HepG2 (cell line): ENCODE measurements around the gene CDC42SE1. TPM values are rescaled to one million over a fixed set of nuclear protein-coding genes. Genes with fewer than 3 reads are reported as not detected.

Experiments
- CEBPZ ChIP-seq: IDR thresholded peaks from 2 replicates; pipeline ENCODE4 v1.6.1; 2012; ENCODE audit warnings: low read length, improper control_type of control experiment
- HES4 ChIP-seq: sonication (generic); formaldehyde crosslinking; IDR thresholded peaks from 2 replicates; pipeline ENCODE4 v1.9.0; 2021; ENCODE audit warnings: mild to moderate bottlenecking, missing genetic modification reagents, borderline replicate concordance
- LCORL ChIP-seq, 2 experiments: fragments of 450-650 bp in 1 of 2; sonication (generic) in 1 of 2; formaldehyde crosslinking in 1 of 2; IDR thresholded peaks; 2 replicates each; pipeline versions ENCODE4 v1.5.0 to v1.6.1; 2017 to 2020; ENCODE audit warnings: antibody characterized with exemption in 1 of 2, missing genetic modification reagents in 1 of 2
- MYNN ChIP-seq: sonication (generic); formaldehyde crosslinking; IDR thresholded peaks from 2 replicates; pipeline ENCODE4 v1.4.0; 2020; ENCODE audit warnings: mild to moderate bottlenecking, low read depth, missing genetic modification reagents
- NFRKB ChIP-seq: fragments of 450-650 bp; IDR thresholded peaks from 2 replicates; pipeline ENCODE4 v1.6.1; 2017
- POLR2AphosphoS5 ChIP-seq: IDR thresholded peaks from 2 replicates; pipeline ENCODE4 v1.6.1; 2012; ENCODE audit warnings: low read depth, low read length
- REL ChIP-seq: sonication (generic); formaldehyde crosslinking; conservative IDR thresholded peaks from 2 replicates; pipeline ENCODE4 v1.8.0; 2022; ENCODE audit warnings: mild to moderate bottlenecking, missing genetic modification reagents, moderate library complexity
- RELA ChIP-seq: sonication (generic); formaldehyde crosslinking; IDR thresholded peaks from 2 replicates; pipeline ENCODE4 v1.4.0; 2020; ENCODE audit warnings: missing genetic modification reagents
- SETDB1 ChIP-seq: sonication (generic); formaldehyde crosslinking; IDR thresholded peaks from 2 replicates; pipeline ENCODE4 v1.5.1; 2020; ENCODE audit warnings: missing genetic modification reagents, mild to moderate bottlenecking, borderline replicate concordance
- SP4 ChIP-seq: sonication (generic); formaldehyde crosslinking; IDR thresholded peaks from 2 replicates; pipeline ENCODE4 v1.8.1; 2023; ENCODE audit warnings: mild to moderate bottlenecking, missing genetic modification reagents
- TFAP4 ChIP-seq: sonication (generic); IDR thresholded peaks from 2 replicates; pipeline ENCODE4 v1.6.1; 2016; ENCODE audit warnings: low read depth, borderline replicate concordance
- TOPORS ChIP-seq: sonication (generic); formaldehyde crosslinking; IDR thresholded peaks from 2 replicates; pipeline ENCODE4 v1.8.0; 2023; ENCODE audit warnings: mild to moderate bottlenecking, missing genetic modification reagents
- TSC22D2 ChIP-seq: sonication (generic); formaldehyde crosslinking; IDR thresholded peaks from 2 replicates; pipeline ENCODE4 v1.5.1; 2020; ENCODE audit warnings: missing genetic modification reagents, mild to moderate bottlenecking, borderline replicate concordance
- ZMAT3 ChIP-seq: sonication (generic); formaldehyde crosslinking; conservative IDR thresholded peaks from 2 replicates; pipeline ENCODE4 v1.7.0; 2021; ENCODE audit warnings: missing genetic modification reagents
- ZNF230 ChIP-seq: sonication (generic); formaldehyde crosslinking; IDR thresholded peaks from 2 replicates; pipeline ENCODE4 v1.4.0; 2020; ENCODE audit warnings: mild to moderate bottlenecking, missing genetic modification reagents
- polyA plus RNA-seq, 8 experiments: library from polyadenylated mRNA; depleted of rRNA in 3 of 8; stranded (reverse) in 7 of 8; unstranded in 1 of 8; fragments of >200 nt; fragmentation: Illumina TruSeq in 4 of 8; extraction: Trizol in 4 of 8; gene quantifications; 2 replicates each; pipeline versions ENCODE4 v1.2.1 to v1.2.3, GENCODE V29; 2011 to 2016; ENCODE audit warnings: low read depth in 4 of 8, missing spikeins in 1 of 8, mixed read lengths in 1 of 8; ENCODE audit not compliant: insufficient read depth in 1 of 8
- total RNA-seq, 5 experiments: library from RNA; depleted of rRNA; stranded (reverse); fragments of >200 nt; fragmentation: Illumina TruSeq; extraction: Trizol; gene quantifications; 2 replicates each; pipeline ENCODE4 v1.2.3, GENCODE V29; 2016; ENCODE audit warnings: low read depth in 1 of 5
- TF ChIP-seq, protein P1 (sequence below): sonication (generic); formaldehyde crosslinking; IDR thresholded peaks from one replicate; pipeline ENCODE4 v1.5.1; 2020; ENCODE audit warnings: mild to moderate bottlenecking, missing genetic modification reagents; ENCODE audit errors: not compliant biosample characterization

Gene CDC42SE1
- total and polyA plus RNA-seq, 2 of the 13 experiments (the other 11 are each of a cell fraction or from before 2014, with no cell fraction given): 17.6 to 17.9 TPM

DNA sequence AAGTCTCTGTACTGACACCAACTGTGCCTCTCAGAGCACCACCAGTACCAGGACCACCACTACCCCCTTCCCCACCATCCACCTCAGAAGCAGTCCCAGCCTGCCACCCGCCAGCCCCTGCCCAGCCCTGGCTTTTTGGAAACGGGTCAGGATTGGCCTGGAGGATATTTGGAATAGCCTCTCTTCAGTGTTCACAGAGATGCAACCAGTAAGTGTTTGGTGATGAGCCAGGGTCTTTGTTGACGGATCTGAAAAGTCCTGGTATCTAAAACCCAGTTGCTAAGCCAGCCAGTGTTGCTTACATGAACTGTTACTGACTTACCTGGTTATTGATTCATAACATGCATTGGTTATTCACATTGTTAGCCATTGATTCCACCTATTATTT lies 10.8 kb downstream of the CDC42SE1 start (continued):
- TF ChIP-seq POLR2AphosphoS5: no peak
- no peak for TF ChIP-seq TOPORS (CRISPR knock-in tag)
- peak; percentile 72; the same call in 1 of the 2 replicates for TF ChIP-seq TSC22D2 (CRISPR knock-in tag)
- TF ChIP-seq REL: no peak
- TF ChIP-seq HES4 (CRISPR knock-in tag): no peak
- TF ChIP-seq SETDB1 (CRISPR knock-in tag): no peak
- no peak for TF ChIP-seq ZNF230 (CRISPR knock-in tag)
- no peak for TF ChIP-seq RELA (CRISPR knock-in tag)
- TF ChIP-seq SP4 (CRISPR knock-in tag): no peak
- no peak for TF ChIP-seq NFRKB
- TF ChIP-seq MYNN (CRISPR knock-in tag): 0 out of 2 replicates have a peak, but pooled peaks have one; percentile 13
- TF ChIP-seq, protein P1, sequence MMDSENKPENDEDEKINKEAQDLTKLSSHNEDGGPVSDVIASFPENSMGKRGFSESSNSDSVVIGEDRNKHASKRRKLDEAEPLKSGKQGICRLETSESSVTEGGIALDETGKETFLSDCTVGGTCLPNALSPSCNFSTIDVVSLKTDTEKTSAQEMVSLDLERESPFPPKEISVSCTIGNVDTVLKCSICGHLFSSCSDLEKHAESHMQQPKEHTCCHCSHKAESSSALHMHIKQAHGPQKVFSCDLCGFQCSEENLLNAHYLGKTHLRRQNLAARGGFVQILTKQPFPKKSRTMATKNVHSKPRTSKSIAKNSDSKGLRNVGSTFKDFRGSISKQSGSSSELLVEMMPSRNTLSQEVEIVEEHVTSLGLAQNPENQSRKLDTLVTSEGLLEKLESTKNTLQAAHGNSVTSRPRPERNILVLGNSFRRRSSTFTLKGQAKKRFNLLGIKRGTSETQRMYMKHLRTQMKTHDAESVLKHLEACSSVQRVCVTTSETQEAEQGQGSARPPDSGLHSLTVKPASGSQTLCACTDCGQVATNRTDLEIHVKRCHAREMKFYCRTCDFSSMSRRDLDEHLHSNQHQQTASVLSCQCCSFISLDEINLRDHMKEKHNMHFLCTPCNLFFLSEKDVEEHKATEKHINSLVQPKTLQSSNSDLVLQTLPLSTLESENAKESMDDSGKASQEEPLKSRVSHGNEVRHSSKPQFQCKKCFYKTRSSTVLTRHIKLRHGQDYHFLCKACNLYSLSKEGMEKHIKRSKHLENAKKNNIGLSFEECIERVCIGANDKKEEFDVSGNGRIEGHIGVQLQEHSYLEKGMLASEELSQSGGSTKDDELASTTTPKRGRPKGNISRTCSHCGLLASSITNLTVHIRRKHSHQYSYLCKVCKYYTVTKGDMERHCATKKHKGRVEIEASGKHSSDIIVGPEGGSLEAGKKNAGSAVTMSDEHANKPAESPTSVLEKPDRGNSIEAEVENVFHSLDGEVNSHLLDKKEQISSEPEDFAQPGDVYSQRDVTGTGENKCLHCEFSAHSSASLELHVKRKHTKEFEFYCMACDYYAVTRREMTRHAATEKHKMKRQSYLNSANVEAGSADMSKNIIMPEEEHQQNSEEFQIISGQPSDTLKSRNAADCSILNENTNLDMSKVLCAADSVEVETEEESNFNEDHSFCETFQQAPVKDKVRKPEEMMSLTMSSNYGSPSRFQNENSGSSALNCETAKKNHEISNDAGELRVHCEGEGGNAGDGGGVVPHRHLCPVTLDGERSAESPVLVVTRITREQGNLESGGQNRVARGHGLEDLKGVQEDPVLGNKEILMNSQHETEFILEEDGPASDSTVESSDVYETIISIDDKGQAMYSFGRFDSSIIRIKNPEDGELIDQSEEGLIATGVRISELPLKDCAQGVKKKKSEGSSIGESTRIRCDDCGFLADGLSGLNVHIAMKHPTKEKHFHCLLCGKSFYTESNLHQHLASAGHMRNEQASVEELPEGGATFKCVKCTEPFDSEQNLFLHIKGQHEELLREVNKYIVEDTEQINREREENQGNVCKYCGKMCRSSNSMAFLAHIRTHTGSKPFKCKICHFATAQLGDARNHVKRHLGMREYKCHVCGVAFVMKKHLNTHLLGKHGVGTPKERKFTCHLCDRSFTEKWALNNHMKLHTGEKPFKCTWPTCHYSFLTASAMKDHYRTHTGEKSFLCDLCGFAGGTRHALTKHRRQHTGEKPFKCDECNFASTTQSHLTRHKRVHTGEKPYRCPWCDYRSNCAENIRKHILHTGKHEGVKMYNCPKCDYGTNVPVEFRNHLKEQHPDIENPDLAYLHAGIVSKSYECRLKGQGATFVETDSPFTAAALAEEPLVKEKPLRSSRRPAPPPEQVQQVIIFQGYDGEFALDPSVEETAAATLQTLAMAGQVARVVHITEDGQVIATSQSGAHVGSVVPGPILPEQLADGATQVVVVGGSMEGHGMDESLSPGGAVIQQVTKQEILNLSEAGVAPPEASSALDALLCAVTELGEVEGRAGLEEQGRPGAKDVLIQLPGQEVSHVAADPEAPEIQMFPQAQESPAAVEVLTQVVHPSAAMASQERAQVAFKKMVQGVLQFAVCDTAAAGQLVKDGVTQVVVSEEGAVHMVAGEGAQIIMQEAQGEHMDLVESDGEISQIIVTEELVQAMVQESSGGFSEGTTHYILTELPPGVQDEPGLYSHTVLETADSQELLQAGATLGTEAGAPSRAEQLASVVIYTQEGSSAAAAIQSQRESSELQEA (CRISPR knock-in tag): no peak
- no peak for TF ChIP-seq TFAP4
- no peak for TF ChIP-seq CEBPZ
- no peak for TF ChIP-seq LCORL (IDR thresholded peaks at IDR 0.05)
- 0 out of 2 replicates have a peak, but pooled peaks have one; percentile 74 for TF ChIP-seq LCORL (CRISPR knock-in tag; IDR thresholded peaks at IDR 0.05)
- no peak for TF ChIP-seq ZMAT3 (CRISPR knock-in tag)
